Renal cortex interstitium (tissue), 11 donors: ENCODE results near the gene SMAD7. TPM values are rescaled to one million over a fixed set of nuclear protein-coding genes. Genes with fewer than 3 reads are reported as not detected.

Experiments
- DNase-seq, 11 donors: peaks; one replicate each; pipeline ENCODE4 v3.0.0-alpha.2; 2013; ENCODE audit warnings: low read depth in 9 of 11, low spot score in 4 of 11; ENCODE audit errors: extremely low read depth in 1 of 11
- polyA plus RNA-seq, 3 donors: library from polyadenylated mRNA; unstranded; fragments of 120-200 nt; gene quantifications; one replicate each; pipeline ENCODE4 v1.2.1, GENCODE V29; 2013; ENCODE audit not compliant: insufficient read length in 3 of 3

Gene SMAD7
- polyA plus RNA-seq, 3 donors: 60.7 to 71.0 (median 64.2) TPM

- no peak for DNase-seq
Measured at GRCh38 chr18:48910972-48911545, 39.7 kb downstream of the SMAD7 start.

- no peak for DNase-seq
Measured at GRCh38 chr18:48909721-48910120, 41.0 kb downstream of the SMAD7 start.

- DNase-seq: no peak
Measured at GRCh38 chr18:48908916-48909315, 41.8 kb downstream of the SMAD7 start.

- DNase-seq: no peak
Measured at GRCh38 chr18:48905513-48905912, 45.3 kb downstream of the SMAD7 start.

- no peak for DNase-seq
Measured at GRCh38 chr18:48904847-48905394, 45.8 kb downstream of the SMAD7 start.

GRCh38 chr18:48904091-48904490, 46.7 kb downstream of the SMAD7 start:
- DNase-seq: no peak

- no peak for DNase-seq
Measured at GRCh38 chr18:48902856-48903601, 47.7 kb downstream of the SMAD7 start.

- peak in 9 of 11 donors; percentile 75 to 88 (median 85) for DNase-seq
Measured at GRCh38 chr18:48902023-48902855, 48.5 kb downstream of the SMAD7 start.

- no peak for DNase-seq
Measured at GRCh38 chr18:48901145-48902022, 49.4 kb downstream of the SMAD7 start.

GRCh38 chr18:48900469-48900868, 50.3 kb downstream of the SMAD7 start:
- no peak for DNase-seq

- no peak for DNase-seq
Measured at GRCh38 chr18:48899558-48900174, 51.1 kb downstream of the SMAD7 start.

GRCh38 chr18:48898521-48898920, 52.2 kb downstream of the SMAD7 start:
- DNase-seq: no peak

GRCh38 chr18:48897531-48897930, 53.2 kb downstream of the SMAD7 start:
- no peak for DNase-seq

GRCh38 chr18:48896875-48897511, 53.8 kb downstream of the SMAD7 start:
- DNase-seq: no peak

GRCh38 chr18:48896326-48896874, 54.4 kb downstream of the SMAD7 start:
- no peak for DNase-seq

GRCh38 chr18:48894799-48895346, 55.9 kb downstream of the SMAD7 start:
- no peak for DNase-seq
